ENCODE results near the gene GOLGA5.
A peak's percentile ranks its signal among the peaks of the same experiment; 100 is the strongest.

Gene GOLGA5

DNA sequence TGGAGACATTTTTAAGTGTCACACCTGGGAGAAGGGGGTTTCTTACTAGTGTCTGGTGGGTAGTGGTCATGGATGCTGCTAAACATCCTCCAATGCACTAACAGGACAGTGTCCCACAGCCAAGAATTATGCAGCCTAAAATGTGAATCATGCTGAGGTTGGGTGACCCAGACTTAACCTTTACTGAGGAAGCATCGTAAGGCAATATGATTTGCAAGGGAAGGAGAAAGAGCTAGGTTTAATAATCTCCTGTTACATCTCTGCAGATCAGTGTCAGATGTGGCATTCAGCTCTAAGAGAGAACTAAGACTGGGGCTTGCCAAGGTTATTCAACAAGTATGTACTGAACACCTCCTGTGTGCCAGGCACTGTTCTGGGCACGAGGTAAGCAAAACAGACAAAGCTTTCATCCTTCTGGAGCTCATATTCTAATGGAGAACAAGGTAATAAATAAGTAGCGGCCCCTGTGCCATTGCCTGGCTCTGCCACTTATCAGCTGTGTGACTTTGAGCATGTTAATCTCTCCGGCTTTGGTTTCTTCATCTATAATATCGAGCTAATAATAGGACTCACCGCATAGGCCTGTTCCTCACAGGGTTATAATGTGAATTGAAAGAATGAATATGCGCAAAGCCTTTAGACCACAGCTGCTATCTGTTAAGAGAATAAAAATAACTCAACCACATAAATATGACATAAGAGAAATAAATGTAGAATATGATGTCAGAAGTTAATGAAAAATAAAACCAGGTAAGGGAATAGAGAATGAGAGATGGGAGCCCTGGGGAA, 13.5 kb upstream of the GOLGA5 start:
- H3K27ac ChIP-seq (replicated peaks): no peak overlapping the region
- TF ChIP-seq POLR2AphosphoS5 (IDR thresholded peaks at IDR 0.05; ENCODE audit: low read depth): no peak
- TF ChIP-seq, protein P1, sequence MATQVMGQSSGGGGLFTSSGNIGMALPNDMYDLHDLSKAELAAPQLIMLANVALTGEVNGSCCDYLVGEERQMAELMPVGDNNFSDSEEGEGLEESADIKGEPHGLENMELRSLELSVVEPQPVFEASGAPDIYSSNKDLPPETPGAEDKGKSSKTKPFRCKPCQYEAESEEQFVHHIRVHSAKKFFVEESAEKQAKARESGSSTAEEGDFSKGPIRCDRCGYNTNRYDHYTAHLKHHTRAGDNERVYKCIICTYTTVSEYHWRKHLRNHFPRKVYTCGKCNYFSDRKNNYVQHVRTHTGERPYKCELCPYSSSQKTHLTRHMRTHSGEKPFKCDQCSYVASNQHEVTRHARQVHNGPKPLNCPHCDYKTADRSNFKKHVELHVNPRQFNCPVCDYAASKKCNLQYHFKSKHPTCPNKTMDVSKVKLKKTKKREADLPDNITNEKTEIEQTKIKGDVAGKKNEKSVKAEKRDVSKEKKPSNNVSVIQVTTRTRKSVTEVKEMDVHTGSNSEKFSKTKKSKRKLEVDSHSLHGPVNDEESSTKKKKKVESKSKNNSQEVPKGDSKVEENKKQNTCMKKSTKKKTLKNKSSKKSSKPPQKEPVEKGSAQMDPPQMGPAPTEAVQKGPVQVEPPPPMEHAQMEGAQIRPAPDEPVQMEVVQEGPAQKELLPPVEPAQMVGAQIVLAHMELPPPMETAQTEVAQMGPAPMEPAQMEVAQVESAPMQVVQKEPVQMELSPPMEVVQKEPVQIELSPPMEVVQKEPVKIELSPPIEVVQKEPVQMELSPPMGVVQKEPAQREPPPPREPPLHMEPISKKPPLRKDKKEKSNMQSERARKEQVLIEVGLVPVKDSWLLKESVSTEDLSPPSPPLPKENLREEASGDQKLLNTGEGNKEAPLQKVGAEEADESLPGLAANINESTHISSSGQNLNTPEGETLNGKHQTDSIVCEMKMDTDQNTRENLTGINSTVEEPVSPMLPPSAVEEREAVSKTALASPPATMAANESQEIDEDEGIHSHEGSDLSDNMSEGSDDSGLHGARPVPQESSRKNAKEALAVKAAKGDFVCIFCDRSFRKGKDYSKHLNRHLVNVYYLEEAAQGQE (IDR thresholded peaks at IDR 0.05; ENCODE audit: insufficient replicate concordance, low read depth): no peak
- TF ChIP-seq SPI1 (IDR thresholded peaks at IDR 0.05; ENCODE audit: borderline replicate concordance, low read depth): no peak
- TF ChIP-seq CTCF (IDR thresholded peaks at IDR 0.05; ENCODE audit: insufficient read depth, low read length): no peak
- no peak for TF ChIP-seq GABPA (IDR thresholded peaks at IDR 0.05; ENCODE audit: low read depth)
- DNase-seq (ENCODE audit: low read depth in 1 of 2, low spot score in 1 of 2): no peak

DNA sequence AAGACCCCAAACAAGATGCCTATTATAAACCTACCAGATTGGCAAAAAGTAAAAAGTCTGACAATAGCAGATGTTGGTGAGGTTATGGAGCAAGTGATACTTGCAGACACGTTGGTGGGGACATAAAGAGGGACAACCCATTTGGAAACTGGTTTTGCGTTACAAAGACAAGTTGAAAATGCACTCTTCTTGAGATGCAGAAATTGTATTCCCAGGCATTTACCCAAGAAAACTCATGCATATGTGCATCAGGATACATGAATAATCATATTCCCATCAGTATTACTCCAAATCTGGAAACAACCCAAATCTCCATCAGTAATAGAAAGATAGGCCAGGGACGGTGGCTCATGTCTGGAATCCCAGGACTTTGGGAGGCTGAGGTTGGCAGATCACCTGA, 12.8 kb upstream of the GOLGA5 start:
- no peak for TF ChIP-seq CTCF (IDR thresholded peaks at IDR 0.05; ENCODE audit: insufficient read depth, low read length)
- TF ChIP-seq, protein P1 (IDR thresholded peaks at IDR 0.05; ENCODE audit: insufficient replicate concordance, low read depth): no peak
- TF ChIP-seq GABPA (IDR thresholded peaks at IDR 0.05; ENCODE audit: low read depth): no peak
- no peak for TF ChIP-seq SPI1 (IDR thresholded peaks at IDR 0.05; ENCODE audit: borderline replicate concordance, low read depth)
- no peak for TF ChIP-seq POLR2AphosphoS5 (IDR thresholded peaks at IDR 0.05; ENCODE audit: low read depth)
- Histone ChIP-seq H3K4me3 (replicated peaks; ENCODE audit: insufficient read depth, low read length) (no peak overlapping the region), H3K27me3 (ENCODE audit: insufficient read depth, poor library complexity, severe bottlenecking) (no peaks in the 10 kb centered on the region), H3K27ac (replicated peaks) (no peak overlapping the region)
- DNase-seq (ENCODE audit: low read depth in 1 of 2, low spot score in 1 of 2): no peak

More for the DNA sequence above, 13.5 kb upstream of the GOLGA5 start:
- H3K4me3 ChIP-seq (replicated peaks; ENCODE audit: insufficient read depth, low read length): no peak overlapping the region
- H3K27me3 ChIP-seq (ENCODE audit: insufficient read depth, poor library complexity, severe bottlenecking): no peaks in the 10 kb centered on the region

DNA sequence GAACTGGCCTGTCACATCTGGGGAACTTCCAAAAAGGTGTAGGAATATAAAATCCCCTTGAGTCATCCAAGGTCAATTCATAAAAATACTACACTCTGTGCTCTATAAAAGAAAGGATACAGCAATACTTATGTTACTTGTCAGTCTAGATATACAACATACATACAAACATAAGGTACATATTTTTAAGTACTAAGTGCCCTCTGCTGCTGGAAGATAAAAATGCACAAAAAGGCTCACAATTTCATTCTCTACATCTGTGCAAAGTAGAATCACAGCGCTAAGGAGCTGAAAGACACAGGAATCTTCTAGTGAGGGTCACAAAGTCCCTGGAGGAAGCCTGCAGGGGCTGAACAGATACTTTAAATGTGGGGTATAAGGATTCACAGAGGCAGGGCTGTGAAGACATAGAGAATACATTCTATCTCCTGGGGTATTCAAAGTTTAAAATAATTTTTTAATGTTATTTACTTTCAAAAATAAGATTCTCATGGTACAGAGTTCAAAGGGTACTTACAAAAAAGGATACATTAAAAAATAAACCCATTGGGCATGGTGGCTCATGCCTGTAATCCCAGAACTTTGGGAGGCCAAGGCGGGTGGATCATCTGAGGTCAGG, 10.2 kb upstream of the GOLGA5 start:
- DNase-seq (ENCODE audit: low read depth in 1 of 2, low spot score in 1 of 2): peak in 1 of 2 experiments; percentile 46
- H3K27ac ChIP-seq (replicated peaks): no peak overlapping the region
- TF ChIP-seq GABPA (IDR thresholded peaks at IDR 0.05; ENCODE audit: low read depth) (no peak), CTCF (IDR thresholded peaks at IDR 0.05; ENCODE audit: insufficient read depth, low read length) (peak; percentile 27)
- no peaks in the 10 kb centered on the region for H3K27me3 ChIP-seq (ENCODE audit: insufficient read depth, poor library complexity, severe bottlenecking)
- H3K4me3 ChIP-seq (replicated peaks; ENCODE audit: insufficient read depth, low read length): no peak overlapping the region

Data from HL-60 (cell line).